DND-41 (cell line): ENCODE data around the gene CC2D1A.

Source experiments
- EZH2 ChIP-seq: IDR thresholded peaks from 3 replicates; pipeline ENCODE4 v1.6.1; 2012; ENCODE audit warnings: borderline replicate concordance, low read depth, mild to moderate bottlenecking, moderate library complexity, low read length, inconsistent platforms; ENCODE audit not compliant: severe bottlenecking
- TF ChIP-seq, protein P1 (sequence below): IDR thresholded peaks from 2 replicates; pipeline ENCODE4 v1.5.1; 2012; ENCODE audit warnings: borderline replicate concordance, low read length, moderate library complexity, mild to moderate bottlenecking; ENCODE audit not compliant: poor library complexity, severe bottlenecking; ENCODE audit errors: extremely low read depth

GRCh38 chr19:13868663-13869062 is 37.3 kb upstream of the CC2D1A start:
- TF ChIP-seq, protein P1, sequence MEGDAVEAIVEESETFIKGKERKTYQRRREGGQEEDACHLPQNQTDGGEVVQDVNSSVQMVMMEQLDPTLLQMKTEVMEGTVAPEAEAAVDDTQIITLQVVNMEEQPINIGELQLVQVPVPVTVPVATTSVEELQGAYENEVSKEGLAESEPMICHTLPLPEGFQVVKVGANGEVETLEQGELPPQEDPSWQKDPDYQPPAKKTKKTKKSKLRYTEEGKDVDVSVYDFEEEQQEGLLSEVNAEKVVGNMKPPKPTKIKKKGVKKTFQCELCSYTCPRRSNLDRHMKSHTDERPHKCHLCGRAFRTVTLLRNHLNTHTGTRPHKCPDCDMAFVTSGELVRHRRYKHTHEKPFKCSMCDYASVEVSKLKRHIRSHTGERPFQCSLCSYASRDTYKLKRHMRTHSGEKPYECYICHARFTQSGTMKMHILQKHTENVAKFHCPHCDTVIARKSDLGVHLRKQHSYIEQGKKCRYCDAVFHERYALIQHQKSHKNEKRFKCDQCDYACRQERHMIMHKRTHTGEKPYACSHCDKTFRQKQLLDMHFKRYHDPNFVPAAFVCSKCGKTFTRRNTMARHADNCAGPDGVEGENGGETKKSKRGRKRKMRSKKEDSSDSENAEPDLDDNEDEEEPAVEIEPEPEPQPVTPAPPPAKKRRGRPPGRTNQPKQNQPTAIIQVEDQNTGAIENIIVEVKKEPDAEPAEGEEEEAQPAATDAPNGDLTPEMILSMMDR = no peak
- TF ChIP-seq EZH2 = no peak
